Mucosa of descending colon (tissue), 3 donors: ENCODE data around the gene CAPN5. TPM values are rescaled to one million over a fixed set of nuclear protein-coding genes. Genes with fewer than 3 reads are reported as not detected.

Experiments
- ATAC-seq: fragments of 200-7000 bp; cut with Tn5 transposase; one replicate; pipeline ENCODE4 v1.9.1; 2020; ENCODE audit warnings: mild to moderate bottlenecking, moderate library complexity
- DNase-seq, 3 donors: peaks; one replicate each; pipeline ENCODE4 v3.0.0-alpha.2; 2020
- H3K36me3 ChIP-seq: fragments of 200-600 bp; one replicate; pipeline ENCODE4 v1.8.0; 2021; ENCODE audit warnings: low read depth, mild to moderate bottlenecking
- H3K4me1 ChIP-seq: fragments of 200-600 bp; one replicate; pipeline ENCODE4 v1.8.0; 2021; ENCODE audit warnings: low read depth, mild to moderate bottlenecking
- H3K4me3 ChIP-seq: fragments of 200-600 bp; one replicate; pipeline ENCODE4 v1.8.0; 2021; ENCODE audit warnings: mild to moderate bottlenecking
- H3K9me3 ChIP-seq: fragments of 200-600 bp; one replicate; pipeline ENCODE4 v1.8.0; 2021; ENCODE audit warnings: mild to moderate bottlenecking
- intact Hi-C, 2 donors: fragments of 100-400 bp; cut with DNase I in 1 of 2; cut with micrococcal nuclease in 1 of 2; formaldehyde crosslinking; loops; one replicate each; pipeline versions ENCODE4 v1.11.0 to v1.11.1; 2022; cut with DNase I, micrococcal nuclease
- total RNA-seq, 3 donors: library from RNA; stranded (reverse); fragmentation: NEBNext Ultra II Directional in 2 of 3; extraction: Animal tissue kit (Norgen Biotek cat#: 25700) in 2 of 3; gene quantifications; one replicate each; pipeline versions ENCODE4 v1.2.1 to v1.2.4, GENCODE V29; 2021 to 2023
- TF ChIP-seq, protein P1 (sequence below): fragments of 200-600 bp; IDR thresholded peaks from one replicate; pipeline ENCODE4 v1.8.0; 2022; ENCODE audit warnings: antibody characterized with exemption, mild to moderate bottlenecking
- donor health status: DM: no; HTN: no; CAD: no; lungs with moderate emphysema.
- donor health status: DM: no; HTN: no; CAD: no.
- donor health status: DM: no; HTN: yes; CAD: no.

CAPN5 gene
- total RNA-seq, 3 donors from 2014 or later: 142 to 351 (median 253) TPM

DNA sequence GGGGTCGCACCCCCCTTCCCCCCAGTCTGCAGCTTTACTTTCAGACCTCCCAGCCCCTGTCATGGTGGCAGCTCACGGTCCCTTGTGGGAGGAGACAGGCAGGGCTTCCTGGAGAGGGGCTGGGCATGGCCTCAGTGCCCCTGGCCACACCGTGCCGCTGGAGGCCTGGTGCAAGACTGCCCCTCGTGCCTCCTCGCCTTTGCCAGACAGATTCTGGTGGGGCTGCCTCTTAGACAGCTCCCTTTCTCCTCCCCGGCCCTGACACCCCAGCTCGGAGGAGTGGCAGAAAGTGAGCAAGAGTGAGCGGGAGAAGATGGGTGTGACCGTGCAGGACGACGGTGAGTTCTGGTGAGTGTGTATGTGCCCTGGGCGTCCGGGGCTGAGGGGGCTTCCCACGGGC, 49.2 kb downstream of the CAPN5 start:
- ATAC-seq: no peak
- no peak overlapping the region for H3K4me3 ChIP-seq
- TF ChIP-seq, protein P1, sequence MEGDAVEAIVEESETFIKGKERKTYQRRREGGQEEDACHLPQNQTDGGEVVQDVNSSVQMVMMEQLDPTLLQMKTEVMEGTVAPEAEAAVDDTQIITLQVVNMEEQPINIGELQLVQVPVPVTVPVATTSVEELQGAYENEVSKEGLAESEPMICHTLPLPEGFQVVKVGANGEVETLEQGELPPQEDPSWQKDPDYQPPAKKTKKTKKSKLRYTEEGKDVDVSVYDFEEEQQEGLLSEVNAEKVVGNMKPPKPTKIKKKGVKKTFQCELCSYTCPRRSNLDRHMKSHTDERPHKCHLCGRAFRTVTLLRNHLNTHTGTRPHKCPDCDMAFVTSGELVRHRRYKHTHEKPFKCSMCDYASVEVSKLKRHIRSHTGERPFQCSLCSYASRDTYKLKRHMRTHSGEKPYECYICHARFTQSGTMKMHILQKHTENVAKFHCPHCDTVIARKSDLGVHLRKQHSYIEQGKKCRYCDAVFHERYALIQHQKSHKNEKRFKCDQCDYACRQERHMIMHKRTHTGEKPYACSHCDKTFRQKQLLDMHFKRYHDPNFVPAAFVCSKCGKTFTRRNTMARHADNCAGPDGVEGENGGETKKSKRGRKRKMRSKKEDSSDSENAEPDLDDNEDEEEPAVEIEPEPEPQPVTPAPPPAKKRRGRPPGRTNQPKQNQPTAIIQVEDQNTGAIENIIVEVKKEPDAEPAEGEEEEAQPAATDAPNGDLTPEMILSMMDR: no peak
- intact Hi-C loops: no loop called here
- DNase-seq: peak in 1 of 3 donors; percentile 45
- peaks cover 14% of the 10 kb centered on the region for H3K36me3 ChIP-seq
- no peaks in the 10 kb centered on the region for H3K9me3 ChIP-seq
- H3K4me1 ChIP-seq: no peaks in the 10 kb centered on the region

GRCh38 chr11:77117492-77117891, 50.7 kb downstream of the CAPN5 start:
- TF ChIP-seq, protein P1: no peak
- no peaks in the 10 kb centered on the region for H3K9me3 ChIP-seq
- DNase-seq: peak in 1 of 3 donors; percentile 15
- ATAC-seq: no peak
- intact Hi-C loops: no loop called here
- H3K36me3 ChIP-seq: peaks cover 16% of the 10 kb centered on the region
- H3K4me1 ChIP-seq: no peaks in the 10 kb centered on the region
- no peak overlapping the region for H3K4me3 ChIP-seq

DNA sequence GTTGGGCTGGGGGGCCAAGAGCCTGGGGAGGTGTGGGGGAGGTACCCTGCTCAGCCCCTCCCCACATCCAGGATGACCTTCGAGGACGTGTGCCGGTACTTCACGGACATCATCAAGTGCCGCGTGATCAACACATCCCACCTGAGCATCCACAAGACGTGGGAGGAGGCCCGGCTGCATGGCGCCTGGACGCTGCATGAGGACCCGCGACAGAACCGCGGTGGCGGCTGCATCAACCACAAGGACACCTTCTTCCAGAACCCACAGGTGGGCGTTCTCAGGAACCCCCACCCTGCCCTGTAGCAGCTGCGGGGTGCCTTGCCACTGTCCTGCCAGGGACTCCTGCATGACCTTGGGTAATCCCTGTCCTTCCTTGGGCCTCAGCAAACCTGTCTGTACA, 51.3 kb downstream of the CAPN5 start:
- H3K4me1 ChIP-seq: no peaks in the 10 kb centered on the region
- intact Hi-C loops: no loop called here
- H3K4me3 ChIP-seq: no peak overlapping the region
- TF ChIP-seq, protein P1: no peak
- H3K9me3 ChIP-seq: no peaks in the 10 kb centered on the region
- peaks cover 20% of the 10 kb centered on the region for H3K36me3 ChIP-seq
- no peak for ATAC-seq
- DNase-seq: no peak

- H3K4me3 ChIP-seq: no peak overlapping the region
- peaks cover 20% of the 10 kb centered on the region for H3K36me3 ChIP-seq
- ATAC-seq (no peak), DNase-seq (no peak)
- no peaks in the 10 kb centered on the region for H3K4me1 ChIP-seq
- H3K9me3 ChIP-seq: no peaks in the 10 kb centered on the region
- TF ChIP-seq, protein P1: no peak
- intact Hi-C loops: no loop called here
These were observed 52.2 kb downstream of the CAPN5 start for GRCh38 chr11:77118971-77119370.

- intact Hi-C loops: no loop called here
- peaks cover 20% of the 10 kb centered on the region for H3K36me3 ChIP-seq
These were observed 52.8 kb downstream of the CAPN5 start for GRCh38 chr11:77119531-77119936.

More at GRCh38 chr11:77119531-77119936, 52.8 kb downstream of the CAPN5 start:
- DNase-seq (no peak), ATAC-seq (no peak)
- TF ChIP-seq, protein P1: no peak
- Histone ChIP-seq H3K4me1 (no peaks in the 10 kb centered on the region), H3K4me3 (no peak overlapping the region), H3K9me3 (no peaks in the 10 kb centered on the region)
